Aorta (tissue), 5 donors: ENCODE data around the gene SRGAP2B. TPM values are rescaled to one million over a fixed set of nuclear protein-coding genes. Genes with fewer than 3 reads are reported as not detected.
"Not testable (repeated sequence)": the region's sequence is repeated elsewhere in the genome, so short reads cannot be mapped to it uniquely, and the experiment has no call there.

Source experiments
- ATAC-seq: fragments of 200-7000 bp; cut with Tn5 transposase; one replicate; pipeline ENCODE4 v1.9.1; 2022; ENCODE audit warnings: moderate library complexity; ENCODE audit not compliant: low FRiP score
- DNase-seq, 2 donors: peaks; one replicate each; pipeline ENCODE4 v3.0.0-alpha.2; 2020
- H3K27ac ChIP-seq, 2 donors: one replicate each; pipeline ENCODE4 v1.5.1; 2013; ENCODE audit warnings: low read length in 2 of 2, mild to moderate bottlenecking in 2 of 2, moderate library complexity in 2 of 2, control low read depth in 1 of 2, inconsistent platforms in 1 of 2, low read depth in 1 of 2
- H3K27me3 ChIP-seq, 2 donors: one replicate each; pipeline ENCODE4 v1.6.1; 2013; ENCODE audit warnings: control low read depth in 1 of 2, low read length in 1 of 2, mild to moderate bottlenecking in 1 of 2, moderate library complexity in 1 of 2; ENCODE audit not compliant: insufficient read depth in 2 of 2, control insufficient read depth in 1 of 2
- H3K36me3 ChIP-seq, 2 donors: one replicate each; pipeline ENCODE4 v1.6.1; 2013; ENCODE audit warnings: control low read depth in 1 of 2, low read length in 1 of 2, mild to moderate bottlenecking in 1 of 2; ENCODE audit not compliant: insufficient read depth in 2 of 2, control insufficient read depth in 1 of 2
- H3K4me1 ChIP-seq, 2 donors: one replicate each; pipeline ENCODE4 v1.6.1; 2013; ENCODE audit warnings: low read length in 2 of 2, control low read depth in 1 of 2, mild to moderate bottlenecking in 1 of 2, moderate library complexity in 1 of 2; ENCODE audit not compliant: insufficient read depth in 2 of 2, control insufficient read depth in 1 of 2
- H3K4me3 ChIP-seq, 2 donors: one replicate each; pipeline ENCODE4 v1.5.1; 2013; ENCODE audit warnings: low read length in 2 of 2, control low read depth in 1 of 2, mild to moderate bottlenecking in 1 of 2
- H3K9me3 ChIP-seq: one replicate; pipeline ENCODE4 v1.6.1; 2013; ENCODE audit warnings: mild to moderate bottlenecking, low read length; ENCODE audit not compliant: control insufficient read depth
- WGBS, 2 donors: extraction: QIAGEN DNeasy Blood & Tissue Kit; methylation state at CpG; one replicate each; pipeline ENCODE4 v1.1.7; 2013; 5-methylcytosine and 5-hydroxymethylcytosine counted together
- intact Hi-C, 2 donors: fragments of 100-400 bp; cut with DNase I; formaldehyde crosslinking; loops; one replicate each; pipeline versions ENCODE4 v1.14.2 to v1.15.0; 2022
- polyA plus RNA-seq, 2 donors: library from polyadenylated mRNA; stranded (reverse); fragments of 200-250 nt; gene quantifications; one replicate each; pipeline ENCODE4 v1.2.3, GENCODE V29; 2013
- total RNA-seq, 2 donors: library from RNA; stranded (reverse); fragmentation: NEBNext Ultra II Directional; extraction: Animal tissue kit (Norgen Biotek cat#: 25700); gene quantifications; one replicate each; pipeline ENCODE4 v1.2.1, GENCODE V29; 2021
- donor health status: healthy with polysubstance abuse.
- donor health status: Bipolar disorder and iron deficiency.
- donor health status: DM: no; HTN: no; CAD: no.
- donor health status: DM: no; HTN: no; CAD: no.
- donor health status: DM: yes; HTN: yes; CAD: no.

Gene SRGAP2B
- total and polyA plus RNA-seq, 4 donors = 3.5 to 51.3 (median 30.8) TPM

GRCh38 chr1:145101725-145102124 lies 6.6 kb upstream of the SRGAP2B start:
- H3K27me3 ChIP-seq, H3K4me3 ChIP-seq, H3K4me1 ChIP-seq, H3K27ac ChIP-seq, intact Hi-C loops, ATAC-seq, H3K9me3 ChIP-seq, H3K36me3 ChIP-seq, DNase-seq: not testable (repeated sequence)
- 67% methylated on average over 1 of the region's 1 CpG; no CpG with 5 or more reads in 1 of the 2 donors for WGBS, 2 donors

- intact Hi-C loops, H3K27me3 ChIP-seq, H3K4me1 ChIP-seq, H3K36me3 ChIP-seq, H3K4me3 ChIP-seq, H3K9me3 ChIP-seq: not testable (repeated sequence)
- 1 to 2% methylated on average over 7 to 12 of the region's 46 CpGs for WGBS, 2 donors
- ATAC-seq (peak; percentile 82), DNase-seq (peak; percentile 52 to 76)
- H3K27ac ChIP-seq = peak overlapping the region in 1 of 2 donors; percentile 35
Measured at GRCh38 chr1:145094655-145095211, 395 bp downstream of the SRGAP2B start.

GRCh38 chr1:145093517-145094149 lies 1.5 kb downstream of the SRGAP2B start:
- intact Hi-C loops, H3K27me3 ChIP-seq, ATAC-seq, H3K4me1 ChIP-seq, H3K36me3 ChIP-seq, H3K4me3 ChIP-seq, H3K9me3 ChIP-seq, H3K27ac ChIP-seq: not testable (repeated sequence)
- 0 to 1% methylated on average over 18 to 26 of the region's 47 CpGs for WGBS, 2 donors
- DNase-seq = peak; percentile 81 to 85

- H3K4me3 ChIP-seq, H3K27ac ChIP-seq, H3K4me1 ChIP-seq, DNase-seq, ATAC-seq, H3K36me3 ChIP-seq, H3K27me3 ChIP-seq, intact Hi-C loops, H3K9me3 ChIP-seq: not testable (repeated sequence)
- WGBS, 2 donors = 80 to 85% methylated on average over 3 of the region's 7 CpGs
Measured at GRCh38 chr1:145082483-145083255, 12.5 kb downstream of the SRGAP2B start.

- H3K36me3 ChIP-seq, intact Hi-C loops, H3K4me1 ChIP-seq, ATAC-seq, H3K4me3 ChIP-seq, H3K27me3 ChIP-seq, DNase-seq, H3K9me3 ChIP-seq, H3K27ac ChIP-seq: not testable (repeated sequence)
- 93 to 94% methylated on average over 2 of the region's 3 CpGs for WGBS, 2 donors
Measured at GRCh38 chr1:145080193-145080592, 14.9 kb downstream of the SRGAP2B start.

- WGBS, 2 donors = 88 to 89% methylated on average over 2 of the region's 2 CpGs
- H3K4me3 ChIP-seq, H3K4me1 ChIP-seq, ATAC-seq, intact Hi-C loops, H3K27me3 ChIP-seq, H3K27ac ChIP-seq, H3K36me3 ChIP-seq, DNase-seq, H3K9me3 ChIP-seq: not testable (repeated sequence)
Measured at GRCh38 chr1:145079737-145080136, 15.4 kb downstream of the SRGAP2B start.

GRCh38 chr1:145078787-145079370 lies 16.2 kb downstream of the SRGAP2B start:
- H3K4me1 ChIP-seq, H3K36me3 ChIP-seq, H3K9me3 ChIP-seq, intact Hi-C loops, H3K4me3 ChIP-seq, H3K27me3 ChIP-seq, ATAC-seq, DNase-seq, H3K27ac ChIP-seq: not testable (repeated sequence)
- WGBS, 2 donors = no CpG with 5 or more reads among the region's 5 CpGs

- H3K36me3 ChIP-seq, ATAC-seq, H3K4me3 ChIP-seq, H3K9me3 ChIP-seq, H3K27ac ChIP-seq, DNase-seq, H3K27me3 ChIP-seq, H3K4me1 ChIP-seq, intact Hi-C loops: not testable (repeated sequence)
- no CpG with 5 or more reads among the region's 11 CpGs for WGBS, 2 donors
Measured at GRCh38 chr1:145077872-145078786, 17.0 kb downstream of the SRGAP2B start.
